GM12878 (cell line): ENCODE results near the gene ATP1A1. TPM values are rescaled to one million over a fixed set of nuclear protein-coding genes. Genes with fewer than 3 reads are reported as not detected.
A peak's percentile ranks its signal among the peaks of the same experiment; 100 is the strongest.

Source experiments
- ATAC-seq: fragments of 200-7000 bp; cut with Tn5 transposase; 3 replicates; pipeline ENCODE4 v1.9.1; 2020; ENCODE audit warnings: mild to moderate bottlenecking, moderate library complexity
- BruUV-seq: library from RNA; stranded (reverse); fragments of 400-500 nt; replicated peaks from 2 replicates; lab custom pipeline; 2021; lab: Mats Ljungman, UMichigan
- CTCF ChIA-PET: fragments of 300-600 bp; sonication (Branson Sonifier 250); formaldehyde crosslinking; extraction: SDS; loops from one replicate; lab custom pipeline; 2021; ENCODE audit warnings: inconsistent platforms; lab: Yijun Ruan, JAX
- POLR2A ChIA-PET: fragments of 350-600 bp; formaldehyde crosslinking; extraction: SDS; loops from one replicate; lab custom pipeline; 2021; ENCODE audit warnings: inconsistent platforms; lab: Charles Lee
- RAD21 ChIA-PET: fragments of 300-600 bp; sonication (Branson Sonifier 250); formaldehyde crosslinking; loops from one replicate; lab custom pipeline; 2023; ENCODE audit warnings: antibody characterized with exemption; ENCODE audit not compliant: unreplicated experiment; lab: Charles Lee
- SMC1A ChIA-PET: fragments of 300-600 bp; sonication (Branson Sonifier 250); formaldehyde crosslinking; loops from one replicate; lab custom pipeline; 2023; ENCODE audit not compliant: unreplicated experiment, uncharacterized antibody; lab: Charles Lee
- DNase-seq: peaks from one replicate; pipeline ENCODE4 v3.0.0-alpha.2; 2011; ENCODE audit warnings: low read depth, low spot score
- FAIRE-seq: peaks from 3 replicates; lab custom pipeline; 2011; peaks lifted over from hg19 to GRCh38; lab: Jason Lieb, UNC
- H2AFZ ChIP-seq: 2 replicates; pipeline ENCODE4 v1.6.0; 2011; ENCODE audit warnings: low read depth, low read length, control low read depth; ENCODE audit not compliant: control insufficient read depth
- H3K27ac ChIP-seq: 2 replicates; pipeline ENCODE4 v1.5.1; 2011; ENCODE audit warnings: control low read depth; ENCODE audit not compliant: control insufficient read depth, insufficient read depth
- H3K27me3 ChIP-seq, 2 experiments: replicated peaks in 1 of 2; 2 replicates each; pipeline versions ENCODE4 v1.6.0 to v1.6.1; 2011; ENCODE audit warnings: low read length in 1 of 2; ENCODE audit not compliant: control insufficient read depth in 2 of 2, insufficient read depth in 2 of 2
- H3K36me3 ChIP-seq, 2 experiments: 2 replicates each; pipeline ENCODE4 v1.5.1; 2011; ENCODE audit warnings: low read length in 1 of 2; ENCODE audit not compliant: control insufficient read depth in 2 of 2, insufficient read depth in 2 of 2
- H3K4me1 ChIP-seq: 2 replicates; pipeline ENCODE4 v1.6.1; 2011; ENCODE audit warnings: mild to moderate bottlenecking, low read length, moderate library complexity, mixed read lengths; ENCODE audit not compliant: control insufficient read depth, insufficient read depth
- H3K4me2 ChIP-seq: 2 replicates; pipeline ENCODE4 v1.6.0; 2011; ENCODE audit warnings: control low read depth; ENCODE audit not compliant: control insufficient read depth, insufficient read depth
- H3K4me3 ChIP-seq: fragments of 200-600 bp; sonication (generic); 2 replicates; pipeline ENCODE4 v1.5.1; 2016
- H3K79me2 ChIP-seq: 2 replicates; pipeline ENCODE4 v1.6.0; 2011; ENCODE audit warnings: low read length; ENCODE audit not compliant: control insufficient read depth, insufficient read depth
- H3K9ac ChIP-seq: 2 replicates; pipeline ENCODE4 v1.8.0; 2011; ENCODE audit warnings: low read length, control low read depth, mixed read lengths; ENCODE audit not compliant: control insufficient read depth, insufficient read depth
- H3K9me3 ChIP-seq: replicated peaks from 3 replicates; pipeline ENCODE4 v1.5.1; 2011; ENCODE audit warnings: mild to moderate bottlenecking, low read length; ENCODE audit not compliant: control insufficient read depth, insufficient read depth
- H4K20me1 ChIP-seq: 2 replicates; pipeline ENCODE4 v1.6.0; 2011; ENCODE audit not compliant: control insufficient read depth, insufficient read depth
- E4F1 ChIP-seq: fragments of 450-650 bp; IDR thresholded peaks from 2 replicates; pipeline ENCODE4 v1.6.1; 2018; ENCODE audit warnings: borderline replicate concordance, mild to moderate bottlenecking; ENCODE audit not compliant: partially characterized antibody
- EP300 ChIP-seq, 2 experiments: fragments of 150-350 bp in 1 of 2; IDR thresholded peaks; 2 replicates each; pipeline ENCODE4 v1.6.1; 2011 to 2012; ENCODE audit warnings: low read depth in 2 of 2, low read length in 2 of 2, borderline replicate concordance in 1 of 2, improper control_type of control experiment in 1 of 2, inconsistent platforms in 1 of 2; ENCODE audit not compliant: control insufficient read depth in 1 of 2
- ESRRA ChIP-seq: IDR thresholded peaks from 2 replicates; pipeline ENCODE4 v1.6.1; 2012; ENCODE audit warnings: mild to moderate bottlenecking, low read length, improper control_type of control experiment
- NR2F1 ChIP-seq: fragments of 450-650 bp; conservative IDR thresholded peaks from 2 replicates; pipeline ENCODE4 v1.6.1; 2017; ENCODE audit warnings: mild to moderate bottlenecking
- WGBS: methylation state at CpG from one replicate; pipeline ENCODE4 v1.1.6; 2016; ENCODE audit warnings: low lambda C conversion rate; ENCODE audit not compliant: insufficient replicate concordance, insufficient coverage; ENCODE audit errors: missing lambda C conversion rate; 5-methylcytosine and 5-hydroxymethylcytosine counted together
- in situ Hi-C: fragments of 300-500 bp; cut with MboI; formaldehyde crosslinking; loops from 9 replicates; pipeline ENCODE4 v1.14.3; 2018; ENCODE audit warnings: mixed read lengths
- intact Hi-C: fragments of 100-400 bp; cut with micrococcal nuclease; formaldehyde crosslinking; loops from one replicate; pipeline ENCODE4 v1.14.2; 2022; ENCODE audit not compliant: unreplicated experiment
- polyA plus RNA-seq, 11 experiments: library from polyadenylated mRNA; depleted of rRNA in 4 of 11; unstranded in 6 of 11; stranded (reverse) in 5 of 11; fragments of >200 nt; fragmentation: Nextera tagmentation in 4 of 11; fragmentation: Illumina TruSeq in 1 of 11; extraction: Ambion mirVana in 4 of 11; extraction: Trizol in 1 of 11; gene quantifications; 1 replicate in 1 of 11; 2 replicates in 10 of 11; pipeline versions ENCODE4 v1.2.1 to v1.2.3, GENCODE V29; 2011 to 2016; ENCODE audit warnings: inconsistent platforms in 2 of 11, missing spikeins in 2 of 11, low read depth in 1 of 11
- total RNA-seq, 4 experiments: library from RNA; depleted of rRNA in 3 of 4; stranded (reverse); fragments of >200 nt in 3 of 4; fragmentation: Illumina TruSeq in 1 of 4; extraction: Trizol in 1 of 4; gene quantifications; 2 replicates each; pipeline versions ENCODE4 v1.2.1 to v1.2.3, GENCODE V29; 2013 to 2021
- TF ChIP-seq, protein P1 (sequence below): fragments of 450-650 bp; IDR thresholded peaks from 2 replicates; pipeline ENCODE4 v1.6.1; 2014; ENCODE audit warnings: mild to moderate bottlenecking
- TF ChIP-seq, protein P2 (sequence below): IDR thresholded peaks from 2 replicates; pipeline ENCODE4 v1.6.1; 2012; ENCODE audit warnings: improper control_type of control experiment, low read depth, low read length; ENCODE audit not compliant: insufficient replicate concordance

ATP1A1 gene
- total and polyA plus RNA-seq, 10 of the 15 experiments (the other 5 are each of a cell fraction or from before 2014, with no cell fraction given), result 113 to 566 (median 313) TPM

- Histone ChIP-seq H3K36me3 (peaks cover 36 to 68% of the 10 kb centered on the region in 2 experiments), H3K79me2 (peaks cover 14% of the 10 kb centered on the region), H3K27me3 (no peaks in the 10 kb centered on the region), H3K4me3 (no peak overlapping the region), H4K20me1 (no peaks in the 10 kb centered on the region; the same call in 1 of the 2 replicates), H3K4me2 (no peak overlapping the region), H3K27ac (peak overlapping the region; percentile 35; the same call in 1 of the 2 replicates), H3K4me1 (peaks cover 14% of the 10 kb centered on the region), H3K9ac (no peak overlapping the region), H2AFZ (no peak overlapping the region), H3K9me3 (no peaks in the 10 kb centered on the region)
- SMC1A ChIA-PET, result interaction anchor here (0.5 to 4.5 kb wide), 5 partner anchors 8 to 683 kb away, joined by 3 to 23 read pairs (median 4); no protein-coding TSS in a partner anchor
- TSS peak; percentile 16 for BruUV-seq
- intact Hi-C loops, result no loop called here
- RAD21 ChIA-PET, result no interaction called here
- TF ChIP-seq, protein P1, sequence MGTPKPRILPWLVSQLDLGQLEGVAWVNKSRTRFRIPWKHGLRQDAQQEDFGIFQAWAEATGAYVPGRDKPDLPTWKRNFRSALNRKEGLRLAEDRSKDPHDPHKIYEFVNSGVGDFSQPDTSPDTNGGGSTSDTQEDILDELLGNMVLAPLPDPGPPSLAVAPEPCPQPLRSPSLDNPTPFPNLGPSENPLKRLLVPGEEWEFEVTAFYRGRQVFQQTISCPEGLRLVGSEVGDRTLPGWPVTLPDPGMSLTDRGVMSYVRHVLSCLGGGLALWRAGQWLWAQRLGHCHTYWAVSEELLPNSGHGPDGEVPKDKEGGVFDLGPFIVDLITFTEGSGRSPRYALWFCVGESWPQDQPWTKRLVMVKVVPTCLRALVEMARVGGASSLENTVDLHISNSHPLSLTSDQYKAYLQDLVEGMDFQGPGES, result no peak
- no peak for TF ChIP-seq E4F1
- TF ChIP-seq ESRRA, result no peak
- TF ChIP-seq EP300 (IDR thresholded peaks at IDR 0.05; ENCODE audit: borderline replicate concordance in 1 of 2, control insufficient read depth in 1 of 2, low read depth in 2 of 2, low read length in 2 of 2), result no peak
- TF ChIP-seq, protein P2, sequence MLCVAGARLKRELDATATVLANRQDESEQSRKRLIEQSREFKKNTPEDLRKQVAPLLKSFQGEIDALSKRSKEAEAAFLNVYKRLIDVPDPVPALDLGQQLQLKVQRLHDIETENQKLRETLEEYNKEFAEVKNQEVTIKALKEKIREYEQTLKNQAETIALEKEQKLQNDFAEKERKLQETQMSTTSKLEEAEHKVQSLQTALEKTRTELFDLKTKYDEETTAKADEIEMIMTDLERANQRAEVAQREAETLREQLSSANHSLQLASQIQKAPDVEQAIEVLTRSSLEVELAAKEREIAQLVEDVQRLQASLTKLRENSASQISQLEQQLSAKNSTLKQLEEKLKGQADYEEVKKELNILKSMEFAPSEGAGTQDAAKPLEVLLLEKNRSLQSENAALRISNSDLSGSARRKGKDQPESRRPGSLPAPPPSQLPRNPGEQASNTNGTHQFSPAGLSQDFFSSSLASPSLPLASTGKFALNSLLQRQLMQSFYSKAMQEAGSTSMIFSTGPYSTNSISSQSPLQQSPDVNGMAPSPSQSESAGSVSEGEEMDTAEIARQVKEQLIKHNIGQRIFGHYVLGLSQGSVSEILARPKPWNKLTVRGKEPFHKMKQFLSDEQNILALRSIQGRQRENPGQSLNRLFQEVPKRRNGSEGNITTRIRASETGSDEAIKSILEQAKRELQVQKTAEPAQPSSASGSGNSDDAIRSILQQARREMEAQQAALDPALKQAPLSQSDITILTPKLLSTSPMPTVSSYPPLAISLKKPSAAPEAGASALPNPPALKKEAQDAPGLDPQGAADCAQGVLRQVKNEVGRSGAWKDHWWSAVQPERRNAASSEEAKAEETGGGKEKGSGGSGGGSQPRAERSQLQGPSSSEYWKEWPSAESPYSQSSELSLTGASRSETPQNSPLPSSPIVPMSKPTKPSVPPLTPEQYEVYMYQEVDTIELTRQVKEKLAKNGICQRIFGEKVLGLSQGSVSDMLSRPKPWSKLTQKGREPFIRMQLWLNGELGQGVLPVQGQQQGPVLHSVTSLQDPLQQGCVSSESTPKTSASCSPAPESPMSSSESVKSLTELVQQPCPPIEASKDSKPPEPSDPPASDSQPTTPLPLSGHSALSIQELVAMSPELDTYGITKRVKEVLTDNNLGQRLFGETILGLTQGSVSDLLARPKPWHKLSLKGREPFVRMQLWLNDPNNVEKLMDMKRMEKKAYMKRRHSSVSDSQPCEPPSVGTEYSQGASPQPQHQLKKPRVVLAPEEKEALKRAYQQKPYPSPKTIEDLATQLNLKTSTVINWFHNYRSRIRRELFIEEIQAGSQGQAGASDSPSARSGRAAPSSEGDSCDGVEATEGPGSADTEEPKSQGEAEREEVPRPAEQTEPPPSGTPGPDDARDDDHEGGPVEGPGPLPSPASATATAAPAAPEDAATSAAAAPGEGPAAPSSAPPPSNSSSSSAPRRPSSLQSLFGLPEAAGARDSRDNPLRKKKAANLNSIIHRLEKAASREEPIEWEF, result no peak
- no peak for TF ChIP-seq NR2F1
- in situ Hi-C loops, result loop anchor here (10.0 kb wide), 1 partner anchor 686 kb away; no protein-coding TSS in a partner anchor
- ATAC-seq (no peak), FAIRE-seq (no peak), DNase-seq (no peak)
- CTCF ChIA-PET, result no interaction called here
- POLR2A ChIA-PET, result interaction anchor here (1.2 kb wide), 1 partner anchor 13 kb away, joined by 7 read pairs; no protein-coding TSS in a partner anchor
- 88% methylated on average over 2 of the region's 2 CpGs for WGBS
Measured at GRCh38 chr1:116389013-116389412, 16.0 kb downstream of the ATP1A1 start.
